OCI-LY7 (cell line): ENCODE data around the gene KCNB1. TPM values are rescaled to one million over a fixed set of nuclear protein-coding genes. Genes with fewer than 3 reads are reported as not detected.

ENCODE experiments used
- BruUV-seq: library from RNA; stranded (reverse); fragments of 400-500 nt; replicated peaks from 2 replicates; lab custom pipeline; 2021; lab: Mats Ljungman, UMichigan
- CTCF ChIA-PET: fragments of 300-600 bp; sonication (Branson Sonifier 250); formaldehyde crosslinking; loops from one replicate; lab custom pipeline; 2022; ENCODE audit warnings: antibody characterized with exemption; ENCODE audit not compliant: unreplicated experiment; lab: Charles Lee
- POLR2A ChIA-PET: fragments of 300-600 bp; sonication (Branson Sonifier 250); formaldehyde crosslinking; loops from one replicate; lab custom pipeline; 2022; ENCODE audit warnings: antibody characterized with exemption; lab: Charles Lee
- DNase-seq: peaks from one replicate; pipeline ENCODE4 v3.0.0-alpha.2; 2015; ENCODE audit warnings: low spot score
- H2AFZ ChIP-seq: fragments of 200-600 bp; sonication (generic), shearing (Covaris generic); 2 replicates; pipeline ENCODE4 v1.6.1; 2014; ENCODE audit warnings: mild to moderate bottlenecking, antibody characterized with exemption, low read length, moderate library complexity
- H3K27ac ChIP-seq: fragments of 200-600 bp; sonication (generic); 2 replicates; pipeline ENCODE4 v1.5.1; 2014; ENCODE audit warnings: mixed run types, low read depth, mild to moderate bottlenecking, moderate library complexity, low read length, inconsistent platforms; ENCODE audit not compliant: poor library complexity, severe bottlenecking
- H3K36me3 ChIP-seq: fragments of 200-600 bp; sonication (generic); 2 replicates; pipeline ENCODE4 v1.6.1; 2014; ENCODE audit warnings: mild to moderate bottlenecking, antibody characterized with exemption, low read length, moderate library complexity, mixed read lengths; ENCODE audit not compliant: insufficient read depth
- H3K4me1 ChIP-seq: fragments of 200-600 bp; sonication (generic); 2 replicates; pipeline ENCODE4 v1.5.1; 2014; ENCODE audit warnings: mild to moderate bottlenecking, low read length; ENCODE audit not compliant: insufficient read depth, poor library complexity, severe bottlenecking
- H3K4me2 ChIP-seq: fragments of 200-600 bp; sonication (generic); 2 replicates; pipeline ENCODE4 v1.6.1; 2014; ENCODE audit warnings: mild to moderate bottlenecking, low read length
- H3K4me3 ChIP-seq: fragments of 200-600 bp; sonication (generic); 2 replicates; pipeline ENCODE4 v1.5.1; 2014; ENCODE audit warnings: mild to moderate bottlenecking, low read depth, low read length; ENCODE audit not compliant: poor library complexity, severe bottlenecking
- H3K79me2 ChIP-seq: fragments of 200-600 bp; sonication (generic); 2 replicates; pipeline ENCODE4 v1.6.1; 2016; ENCODE audit warnings: low read depth, mild to moderate bottlenecking, low read length, moderate library complexity, mixed read lengths; ENCODE audit not compliant: insufficient read depth
- H3K9me2 ChIP-seq: fragments of 200-600 bp; sonication (generic); 2 replicates; pipeline ENCODE4 v1.6.1; 2016; ENCODE audit warnings: mild to moderate bottlenecking, low read length, mixed read lengths; ENCODE audit not compliant: insufficient read depth
- H3K9me3 ChIP-seq: fragments of 200-600 bp; sonication (generic); 2 replicates; pipeline ENCODE4 v1.6.1; 2014; ENCODE audit warnings: mild to moderate bottlenecking, mixed run types, low read length, mixed read lengths
- H4K20me1 ChIP-seq: fragments of 200-600 bp; sonication (generic); 2 replicates; pipeline ENCODE4 v1.6.1; 2014; ENCODE audit warnings: mild to moderate bottlenecking, antibody characterized with exemption, low read length, moderate library complexity, mixed read lengths; ENCODE audit not compliant: insufficient read depth
- CTCF ChIP-seq: fragments of 200-600 bp; sonication (generic); conservative IDR thresholded peaks from 2 replicates; pipeline ENCODE4 v1.5.1; 2014; ENCODE audit warnings: mild to moderate bottlenecking, antibody characterized with exemption, low read length, moderate library complexity, mixed read lengths
- EZH2phosphoT487 ChIP-seq: fragments of 200-600 bp; sonication (generic); IDR thresholded peaks from 2 replicates; pipeline ENCODE4 v1.6.1; 2018; ENCODE audit warnings: low read depth, borderline replicate concordance, mild to moderate bottlenecking, mixed run types, antibody characterized with exemption, low read length, moderate library complexity, mixed read lengths
- intact Hi-C: fragments of 100-400 bp; cut with micrococcal nuclease; formaldehyde crosslinking; loops from one replicate; pipeline ENCODE4 v1.10.0; 2022; ENCODE audit not compliant: unreplicated experiment
- total RNA-seq, 2 experiments: library from RNA; depleted of rRNA in 1 of 2; stranded (reverse); fragments of >200 nt in 1 of 2; shearing (Covaris generic) in 1 of 2; gene quantifications; 2 replicates each; pipeline ENCODE4 v1.2.3, GENCODE V29; 2014 to 2022

KCNB1 gene
- total RNA-seq, 2 experiments from 2014 or later, result not detected

GRCh38 chr20:49409302-49409974 lies 73.0 kb downstream of the KCNB1 start:
- Histone ChIP-seq H3K9me3 (no peaks in the 10 kb centered on the region), H2AFZ (no peak overlapping the region), H3K4me1 (no peaks in the 10 kb centered on the region), H3K27ac (no peak overlapping the region), H3K9me2 (no peaks in the 10 kb centered on the region), H3K36me3 (no peaks in the 10 kb centered on the region), H3K4me2 (no peak overlapping the region), H3K4me3 (no peak overlapping the region), H4K20me1 (no peaks in the 10 kb centered on the region), H3K79me2 (no peaks in the 10 kb centered on the region)
- DNase-seq, result no peak
- TF ChIP-seq EZH2phosphoT487, result no peak
- no peak for TF ChIP-seq CTCF
- CTCF ChIA-PET, result interaction anchor here (0.7 kb wide), 1 partner anchor 1713 kb away, joined by 3 read pairs; no protein-coding TSS in a partner anchor
- intact Hi-C loops, result no loop called here
- no TSS peak for BruUV-seq
- POLR2A ChIA-PET, result no interaction called here

GRCh38 chr20:49408509-49409104 lies 73.9 kb downstream of the KCNB1 start:
- H3K79me2 ChIP-seq, result no peaks in the 10 kb centered on the region
- H2AFZ ChIP-seq, result no peak overlapping the region
- no peaks in the 10 kb centered on the region for H4K20me1 ChIP-seq
- DNase-seq, result no peak
- no peak overlapping the region for H3K4me3 ChIP-seq
- no peak overlapping the region for H3K4me2 ChIP-seq
- H3K27ac ChIP-seq, result no peak overlapping the region
- TF ChIP-seq EZH2phosphoT487, result no peak
- H3K36me3 ChIP-seq, result no peaks in the 10 kb centered on the region
- no peaks in the 10 kb centered on the region for H3K9me2 ChIP-seq
- H3K9me3 ChIP-seq, result no peaks in the 10 kb centered on the region
- BruUV-seq, result no TSS peak
- H3K4me1 ChIP-seq, result no peaks in the 10 kb centered on the region
- POLR2A ChIA-PET, result no interaction called here
- CTCF ChIA-PET, result no interaction called here
- intact Hi-C loops, result no loop called here

- H3K79me2 ChIP-seq, result no peaks in the 10 kb centered on the region
- no peaks in the 10 kb centered on the region for H3K9me2 ChIP-seq
- no peak overlapping the region for H3K4me2 ChIP-seq
- H3K27ac ChIP-seq, result no peak overlapping the region
- CTCF ChIA-PET, result no interaction called here
- intact Hi-C loops, result no loop called here
- H2AFZ ChIP-seq, result no peak overlapping the region
- no peaks in the 10 kb centered on the region for H3K9me3 ChIP-seq
- BruUV-seq, result no TSS peak
- POLR2A ChIA-PET, result interaction anchor here (0.5 kb wide), 1 partner anchor 35 kb away, joined by 5 read pairs; no protein-coding TSS in a partner anchor
- no peak for DNase-seq
- no peaks in the 10 kb centered on the region for H3K36me3 ChIP-seq
- TF ChIP-seq CTCF (no peak), EZH2phosphoT487 (no peak)
- no peaks in the 10 kb centered on the region for H4K20me1 ChIP-seq
- no peak overlapping the region for H3K4me3 ChIP-seq
- H3K4me1 ChIP-seq, result no peaks in the 10 kb centered on the region
These were observed 75.8 kb downstream of the KCNB1 start for GRCh38 chr20:49406666-49407065.
